PC-9 (cell line): ENCODE results near the gene SIPA1L3. TPM values are rescaled to one million over a fixed set of nuclear protein-coding genes. Genes with fewer than 3 reads are reported as not detected.

Source experiments
- BruUV-seq: library from RNA; stranded (reverse); fragments of 400-500 nt; replicated peaks from 2 replicates; lab custom pipeline; 2021; lab: Mats Ljungman, UMichigan
- CTCF ChIA-PET: fragments of 300-600 bp; sonication (Branson Sonifier 250); formaldehyde crosslinking; loops from one replicate; lab custom pipeline; 2022; ENCODE audit warnings: antibody characterized with exemption; lab: Charles Lee
- POLR2A ChIA-PET: fragments of 300-600 bp; sonication (Branson Sonifier 250); formaldehyde crosslinking; loops from one replicate; lab custom pipeline; 2022; ENCODE audit warnings: antibody characterized with exemption; ENCODE audit not compliant: unreplicated experiment; lab: Charles Lee
- DNase-seq, 2 experiments: peaks; one replicate each; pipeline versions ENCODE4 v3.0.0 to v3.0.0-alpha.2; 2015 to 2022; ENCODE audit warnings: mixed read lengths in 1 of 2
- H2AFZ ChIP-seq: fragments of 200-600 bp; sonication (generic); 2 replicates; pipeline ENCODE4 v1.8.1; 2017; ENCODE audit warnings: antibody characterized with exemption
- H3F3A ChIP-seq: fragments of 200-600 bp; sonication (generic); 2 replicates; pipeline ENCODE4 v1.8.1; 2017; ENCODE audit warnings: antibody characterized with exemption, mild to moderate bottlenecking, low read depth; ENCODE audit not compliant: insufficient read depth
- H3K27ac ChIP-seq: fragments of 200-600 bp; sonication (generic); 2 replicates; pipeline ENCODE4 v1.6.1; 2016; ENCODE audit warnings: mixed run types
- H3K27me3 ChIP-seq: fragments of 200-600 bp; sonication (generic); 2 replicates; pipeline ENCODE4 v1.6.1; 2016; ENCODE audit warnings: low read depth, mixed run types; ENCODE audit not compliant: insufficient read depth
- H3K36me3 ChIP-seq: fragments of 200-600 bp; sonication (generic); 2 replicates; pipeline ENCODE4 v1.6.1; 2016; ENCODE audit warnings: low read depth, mixed run types
- H3K4me1 ChIP-seq: fragments of 200-600 bp; sonication (generic); replicated peaks from 2 replicates; pipeline ENCODE4 v1.6.1; 2016; ENCODE audit warnings: mixed run types; ENCODE audit not compliant: insufficient read depth
- H3K4me2 ChIP-seq: fragments of 200-600 bp; sonication (generic); 2 replicates; pipeline ENCODE4 v1.6.1; 2017; ENCODE audit warnings: mixed run types
- H3K4me3 ChIP-seq: fragments of 200-600 bp; sonication (generic); 2 replicates; pipeline ENCODE4 v1.6.1; 2016; ENCODE audit warnings: mixed run types
- H3K79me2 ChIP-seq: fragments of 200-600 bp; sonication (generic); 2 replicates; pipeline ENCODE4 v1.6.1; 2017; ENCODE audit warnings: low read depth, mixed run types
- H3K9me2 ChIP-seq: fragments of 200-600 bp; sonication (generic); 2 replicates; pipeline ENCODE4 v1.8.1; 2017; ENCODE audit warnings: mild to moderate bottlenecking; ENCODE audit not compliant: insufficient read depth
- H3K9me3 ChIP-seq: fragments of 200-600 bp; sonication (generic); 2 replicates; pipeline ENCODE4 v1.8.1; 2016; ENCODE audit warnings: low read depth; ENCODE audit not compliant: insufficient read depth
- H4K20me1 ChIP-seq: fragments of 200-600 bp; sonication (generic); 2 replicates; pipeline ENCODE4 v1.8.1; 2017; ENCODE audit not compliant: insufficient read depth
- EZH2 ChIP-seq: fragments of 200-600 bp; sonication (generic); IDR thresholded peaks from 2 replicates; pipeline ENCODE4 v1.8.0; 2017; ENCODE audit warnings: antibody characterized with exemption, low read depth
- intact Hi-C: fragments of 100-400 bp; cut with micrococcal nuclease; formaldehyde crosslinking; loops from one replicate; pipeline ENCODE4 v1.10.0; 2022; ENCODE audit not compliant: unreplicated experiment
- total RNA-seq: library from RNA; stranded (reverse); gene quantifications from 2 replicates; pipeline ENCODE4 v1.2.3, GENCODE V29; 2021
- TF ChIP-seq, protein P1 (sequence below): fragments of 200-600 bp; sonication (generic); conservative IDR thresholded peaks from 2 replicates; pipeline ENCODE4 v1.6.1; 2017; ENCODE audit warnings: mixed run types, antibody characterized with exemption, mild to moderate bottlenecking, moderate library complexity

The SIPA1L3 gene
- total RNA-seq, 1 experiment from 2014 or later = 55.2 TPM

DNA sequence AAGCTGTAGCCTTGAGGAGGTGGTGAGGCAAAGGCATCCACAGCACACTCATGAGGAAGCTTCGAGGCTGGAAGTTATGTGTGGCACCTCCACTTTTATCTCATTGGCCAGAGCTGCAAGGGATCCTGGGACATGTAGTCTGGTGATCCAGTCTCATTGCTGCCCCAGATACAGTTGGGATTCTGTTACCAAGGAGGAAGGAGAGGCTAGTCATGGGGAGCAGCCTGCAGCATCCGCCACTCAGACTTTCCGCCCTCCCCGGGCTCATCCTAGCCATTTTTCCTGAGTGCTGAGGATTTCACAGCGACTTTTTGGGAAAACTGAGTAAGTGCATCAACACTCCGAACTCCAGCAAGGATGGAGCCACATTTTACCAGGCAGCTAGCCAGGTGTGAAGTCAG lies 242.7 kb downstream of the SIPA1L3 start:
- Histone ChIP-seq H4K20me1 (no peaks in the 10 kb centered on the region), H3K27ac (no peak overlapping the region), H3K9me3 (no peaks in the 10 kb centered on the region), H3K4me3 (no peak overlapping the region), H3K27me3 (no peaks in the 10 kb centered on the region), H3K36me3 (no peaks in the 10 kb centered on the region), H3K4me2 (no peak overlapping the region), H3F3A (peaks cover under 1% of the 10 kb centered on the region; the same call in 1 of the 2 replicates), H3K4me1 (no peaks in the 10 kb centered on the region), H3K9me2 (no peaks in the 10 kb centered on the region), H2AFZ (no peak overlapping the region), H3K79me2 (no peaks in the 10 kb centered on the region)
- no TSS peak for BruUV-seq
- TF ChIP-seq, protein P1, sequence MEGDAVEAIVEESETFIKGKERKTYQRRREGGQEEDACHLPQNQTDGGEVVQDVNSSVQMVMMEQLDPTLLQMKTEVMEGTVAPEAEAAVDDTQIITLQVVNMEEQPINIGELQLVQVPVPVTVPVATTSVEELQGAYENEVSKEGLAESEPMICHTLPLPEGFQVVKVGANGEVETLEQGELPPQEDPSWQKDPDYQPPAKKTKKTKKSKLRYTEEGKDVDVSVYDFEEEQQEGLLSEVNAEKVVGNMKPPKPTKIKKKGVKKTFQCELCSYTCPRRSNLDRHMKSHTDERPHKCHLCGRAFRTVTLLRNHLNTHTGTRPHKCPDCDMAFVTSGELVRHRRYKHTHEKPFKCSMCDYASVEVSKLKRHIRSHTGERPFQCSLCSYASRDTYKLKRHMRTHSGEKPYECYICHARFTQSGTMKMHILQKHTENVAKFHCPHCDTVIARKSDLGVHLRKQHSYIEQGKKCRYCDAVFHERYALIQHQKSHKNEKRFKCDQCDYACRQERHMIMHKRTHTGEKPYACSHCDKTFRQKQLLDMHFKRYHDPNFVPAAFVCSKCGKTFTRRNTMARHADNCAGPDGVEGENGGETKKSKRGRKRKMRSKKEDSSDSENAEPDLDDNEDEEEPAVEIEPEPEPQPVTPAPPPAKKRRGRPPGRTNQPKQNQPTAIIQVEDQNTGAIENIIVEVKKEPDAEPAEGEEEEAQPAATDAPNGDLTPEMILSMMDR = no peak
- no peak for TF ChIP-seq EZH2
- no peak for DNase-seq
- ChIA-PET POLR2A (no interaction called here), CTCF (no interaction called here)
- intact Hi-C loops = loop anchor here (5.0 kb wide), 1 partner anchor 247 kb away; no protein-coding TSS in a partner anchor

DNA sequence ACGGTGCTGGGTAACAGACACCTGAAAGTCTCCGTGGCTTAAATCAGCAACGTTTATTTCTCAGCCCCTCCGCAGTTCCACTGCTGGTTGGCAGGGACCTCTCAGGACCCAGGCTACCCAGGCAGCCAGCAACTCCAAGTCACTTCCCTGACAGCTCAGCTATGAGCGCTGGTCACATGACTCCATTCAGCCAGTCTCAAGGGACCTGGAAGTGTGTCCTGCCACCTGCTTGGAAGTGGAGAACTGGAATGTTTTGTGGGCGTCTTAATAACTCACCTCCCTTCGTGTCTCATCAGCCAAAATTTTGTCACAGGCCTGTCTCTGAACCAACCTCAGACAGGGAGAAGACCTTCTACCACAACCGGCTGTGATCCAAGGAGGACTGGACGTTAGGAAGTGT lies 244.2 kb downstream of the SIPA1L3 start:
- Histone ChIP-seq H3K4me1 (no peaks in the 10 kb centered on the region), H3K79me2 (no peaks in the 10 kb centered on the region), H3K4me3 (no peak overlapping the region), H4K20me1 (no peaks in the 10 kb centered on the region), H3K9me2 (no peaks in the 10 kb centered on the region), H3K27ac (no peak overlapping the region), H3K9me3 (no peaks in the 10 kb centered on the region), H3K27me3 (no peaks in the 10 kb centered on the region), H2AFZ (no peak overlapping the region), H3K36me3 (no peaks in the 10 kb centered on the region), H3F3A (no peaks in the 10 kb centered on the region; the same call in 1 of the 2 replicates), H3K4me2 (no peak overlapping the region)
- CTCF ChIA-PET = no interaction called here
- POLR2A ChIA-PET = no interaction called here
- intact Hi-C loops = no loop called here
- no peak for TF ChIP-seq EZH2
- TF ChIP-seq, protein P1 = no peak
- no TSS peak for BruUV-seq
- no peak for DNase-seq

DNA sequence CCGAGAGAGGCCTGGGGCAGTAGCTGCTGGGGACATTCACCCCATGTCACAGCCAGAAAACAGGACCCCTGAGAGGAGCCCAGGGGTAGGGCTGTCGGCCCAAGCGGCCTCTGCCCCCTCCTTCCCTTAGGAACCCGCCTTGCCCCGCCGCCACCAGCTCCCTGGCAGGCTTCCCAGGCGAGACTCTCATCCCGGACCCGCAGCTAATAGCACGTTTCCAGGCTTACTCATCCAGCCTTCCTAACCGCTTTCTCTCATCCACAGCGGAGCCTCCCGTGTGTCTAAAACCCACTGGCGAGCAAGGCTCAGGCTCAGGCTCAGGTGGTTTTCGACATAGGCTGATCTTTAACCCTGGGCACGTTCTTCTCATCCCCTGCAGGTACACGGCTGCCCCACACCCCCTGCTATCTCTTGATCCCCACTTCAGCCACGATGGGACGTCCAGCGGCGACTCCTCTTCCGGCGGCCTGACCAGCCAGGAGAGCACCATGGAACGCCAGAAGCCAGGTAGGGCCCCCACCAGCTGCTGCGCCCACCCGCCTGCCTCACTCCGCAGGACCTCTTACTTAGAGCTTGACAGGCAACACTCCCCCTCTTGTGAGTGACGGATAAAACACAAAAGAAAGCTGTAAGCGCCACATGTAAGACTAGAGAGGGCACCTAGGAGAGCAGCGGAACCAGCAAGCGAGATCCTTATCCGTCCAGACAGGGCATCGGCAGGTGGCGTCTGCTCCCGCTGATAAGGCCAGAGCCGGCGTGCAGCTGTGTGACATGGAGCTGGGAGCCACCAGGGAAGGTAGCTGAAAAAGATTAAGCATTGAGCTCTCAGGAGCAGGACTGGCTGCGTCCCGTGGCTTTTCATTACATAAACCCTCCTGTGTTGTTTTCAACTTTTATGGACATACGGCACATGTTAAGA lies 245.7 kb downstream of the SIPA1L3 start:
- CTCF ChIA-PET = no interaction called here

More for the DNA sequence above, 245.7 kb downstream of the SIPA1L3 start:
- H2AFZ ChIP-seq = no peak overlapping the region
- H3F3A ChIP-seq = no peaks in the 10 kb centered on the region; the same call in 1 of the 2 replicates
- no peak overlapping the region for H3K4me3 ChIP-seq
- no TSS peak for BruUV-seq
- no peaks in the 10 kb centered on the region for H3K4me1 ChIP-seq
- H3K9me3 ChIP-seq = no peaks in the 10 kb centered on the region
- no peak overlapping the region for H3K27ac ChIP-seq
- no peaks in the 10 kb centered on the region for H3K36me3 ChIP-seq
- H3K4me2 ChIP-seq = no peak overlapping the region
- POLR2A ChIA-PET = no interaction called here
- intact Hi-C loops = no loop called here
- H4K20me1 ChIP-seq = no peaks in the 10 kb centered on the region
- no peak for DNase-seq
- no peaks in the 10 kb centered on the region for H3K9me2 ChIP-seq
- no peaks in the 10 kb centered on the region for H3K27me3 ChIP-seq
- H3K79me2 ChIP-seq = no peaks in the 10 kb centered on the region
- TF ChIP-seq, protein P1 = no peak
- TF ChIP-seq EZH2 = no peak
